Neuronal stem cell (in vitro differentiated cells): ENCODE data around the gene KCNC1.

Source experiments
- DNase-seq: peaks from one replicate; pipeline ENCODE4 v3.0.0-alpha.2; 2013; ENCODE audit warnings: low spot score
- H2AFZ ChIP-seq: one replicate; pipeline ENCODE4 v1.6.1; 2013; ENCODE audit warnings: mild to moderate bottlenecking, low read length, inconsistent platforms
- H2AK5ac ChIP-seq: 2 replicates; pipeline ENCODE4 v1.6.1; 2013; ENCODE audit warnings: low read depth, mild to moderate bottlenecking, inconsistent platforms, low read length, moderate library complexity, mixed read lengths
- H2BK120ac ChIP-seq: 2 replicates; pipeline ENCODE4 v1.6.1; 2013; ENCODE audit warnings: low read depth, mild to moderate bottlenecking, inconsistent platforms, low read length, moderate library complexity, mixed read lengths
- H2BK12ac ChIP-seq: one replicate; pipeline ENCODE4 v1.6.1; 2013; ENCODE audit warnings: low read length, inconsistent platforms
- H2BK15ac ChIP-seq: 2 replicates; pipeline ENCODE4 v1.6.1; 2013; ENCODE audit warnings: mild to moderate bottlenecking, low read length, inconsistent platforms, mixed read lengths
- H2BK5ac ChIP-seq: one replicate; pipeline ENCODE4 v1.6.1; 2013; ENCODE audit warnings: inconsistent platforms, mild to moderate bottlenecking, low read length, moderate library complexity
- H3K14ac ChIP-seq: one replicate; pipeline ENCODE4 v1.6.1; 2013; ENCODE audit warnings: low read length, inconsistent platforms
- H3K18ac ChIP-seq: 2 replicates; pipeline ENCODE4 v1.6.1; 2013; ENCODE audit warnings: low read length, inconsistent platforms
- H3K23ac ChIP-seq: 2 replicates; pipeline ENCODE4 v1.6.1; 2013; ENCODE audit warnings: low read depth, mild to moderate bottlenecking, mixed read lengths, low read length, inconsistent platforms; ENCODE audit not compliant: poor library complexity
- H3K27ac ChIP-seq: replicated peaks from 3 replicates; pipeline ENCODE4 v1.5.1; 2013; ENCODE audit warnings: low read length, inconsistent platforms
- H3K27me3 ChIP-seq, 3 experiments: 2 replicates each; pipeline ENCODE4 v1.6.1; 2013; ENCODE audit warnings: low read length in 3 of 3, mild to moderate bottlenecking in 2 of 3, inconsistent platforms in 1 of 3, low read depth in 1 of 3, mixed read lengths in 1 of 3, moderate library complexity in 1 of 3; ENCODE audit not compliant: control insufficient read depth in 3 of 3, insufficient read depth in 3 of 3
- H3K36me3 ChIP-seq, 2 donors: replicated peaks in 1 of 2; 2 replicates each; pipeline ENCODE4 v1.6.1; 2013; ENCODE audit warnings: low read length in 2 of 2; ENCODE audit not compliant: control insufficient read depth in 2 of 2, insufficient read depth in 2 of 2
- H3K4ac ChIP-seq: 2 replicates; pipeline ENCODE4 v1.6.1; 2013; ENCODE audit warnings: inconsistent platforms, mild to moderate bottlenecking, low read length, moderate library complexity
- H3K4me1 ChIP-seq, 2 donors: 1 replicate in 1 of 2; 2 replicates in 1 of 2; pipeline ENCODE4 v1.6.1; 2013; ENCODE audit warnings: low read length in 2 of 2, low read depth in 1 of 2; ENCODE audit not compliant: control insufficient read depth in 2 of 2, insufficient read depth in 1 of 2
- H3K4me2 ChIP-seq: one replicate; pipeline ENCODE4 v1.6.1; 2013; ENCODE audit warnings: mild to moderate bottlenecking, low read length, inconsistent platforms; ENCODE audit not compliant: insufficient read depth, poor library complexity, severe bottlenecking
- H3K4me3 ChIP-seq, 2 donors: 2 replicates each; pipeline ENCODE4 v1.5.1; 2013; ENCODE audit warnings: low read length in 2 of 2, mild to moderate bottlenecking in 2 of 2, inconsistent platforms in 1 of 2, moderate library complexity in 1 of 2
- H3K79me1 ChIP-seq: one replicate; pipeline ENCODE4 v1.6.1; 2013; ENCODE audit warnings: low read depth, mild to moderate bottlenecking, inconsistent platforms, low read length, moderate library complexity
- H3K9ac ChIP-seq: one replicate; pipeline ENCODE4 v1.6.1; 2013; ENCODE audit warnings: mild to moderate bottlenecking, low read depth, low read length, inconsistent platforms; ENCODE audit not compliant: poor library complexity
- H3K9me3 ChIP-seq, 2 donors: replicated peaks in 1 of 2; 2 replicates each; pipeline versions ENCODE3 to v1.6.1; 2013; ENCODE audit warnings: low read length in 2 of 2, mild to moderate bottlenecking in 2 of 2, inconsistent platforms in 1 of 2, low read depth in 1 of 2, mixed read lengths in 1 of 2, moderate library complexity in 1 of 2; ENCODE audit not compliant: control insufficient read depth in 2 of 2, insufficient read depth in 1 of 2
- H4K8ac ChIP-seq: one replicate; pipeline ENCODE4 v1.6.1; 2013; ENCODE audit warnings: low read depth, mild to moderate bottlenecking, inconsistent platforms, low read length, moderate library complexity
- H4K91ac ChIP-seq: one replicate; pipeline ENCODE4 v1.6.1; 2013; ENCODE audit warnings: low read length, low read depth, mild to moderate bottlenecking, inconsistent platforms; ENCODE audit not compliant: poor library complexity
- WGBS, 2 donors: extraction: QIAGEN DNeasy Blood & Tissue Kit; methylation state at CpG; one replicate each; pipeline ENCODE4 v1.1.7; 2013; ENCODE audit warnings: missing lambda C conversion rate in 2 of 2, mixed read lengths in 1 of 2; ENCODE audit not compliant: insufficient read length in 2 of 2, insufficient replicate concordance in 1 of 2; ENCODE audit errors: extremely low coverage in 2 of 2; 5-methylcytosine and 5-hydroxymethylcytosine counted together

The KCNC1 gene

DNA sequence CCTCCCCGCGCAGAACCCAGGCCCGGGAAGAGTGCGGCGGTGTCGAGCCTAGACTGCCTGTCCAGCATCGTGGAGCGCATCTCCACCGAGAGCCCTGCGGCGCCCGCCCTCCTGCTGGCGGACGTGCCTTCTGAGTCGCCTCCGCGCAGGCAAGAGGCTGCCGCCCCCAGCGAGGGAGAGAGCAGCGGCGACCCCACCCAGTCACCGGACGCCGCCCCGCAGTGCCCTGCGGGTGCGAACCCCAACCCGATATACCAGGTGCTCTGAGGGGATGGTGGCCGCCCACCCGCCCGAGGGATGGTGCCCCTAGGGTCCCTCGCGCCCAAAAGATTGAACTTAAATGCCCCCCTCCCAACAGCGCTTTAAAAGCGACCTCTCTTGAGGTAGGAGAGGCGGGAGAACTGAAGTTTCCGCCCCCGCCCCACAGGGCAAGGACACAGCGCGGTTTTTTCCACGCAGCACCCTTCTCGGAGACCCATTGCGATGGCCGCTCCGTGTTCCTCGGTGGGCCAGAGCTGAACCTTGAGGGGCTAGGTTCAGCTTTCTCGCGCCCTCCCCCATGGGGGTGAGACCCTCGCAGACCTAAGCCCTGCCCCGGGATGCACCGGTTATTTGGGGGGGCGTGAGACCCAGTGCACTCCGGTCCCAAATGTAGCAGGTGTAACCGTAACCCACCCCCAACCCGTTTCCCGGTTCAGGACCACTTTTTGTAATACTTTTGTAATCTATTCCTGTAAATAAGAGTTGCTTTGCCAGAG is 13.2 kb upstream of the KCNC1 start:
- peak overlapping the region; percentile 83 for H2AFZ ChIP-seq
- H3K4me2 ChIP-seq: peak overlapping the region; percentile 29
- no peak overlapping the region for H2BK5ac ChIP-seq
- peaks cover 0 to 1% of the 10 kb centered on the region in 2 donors for H3K9me3 ChIP-seq
- H3K18ac ChIP-seq: no peak overlapping the region
- no peak overlapping the region for H2BK120ac ChIP-seq
- H2AK5ac ChIP-seq: no peak overlapping the region
- peaks cover 0 to 9% of the 10 kb centered on the region in 2 donors for H3K4me1 ChIP-seq
- no peak overlapping the region for H3K4me3 ChIP-seq
- H4K91ac ChIP-seq: no peak overlapping the region
- H3K36me3 ChIP-seq: no peaks in the 10 kb centered on the region
- peak overlapping the region; percentile 42 for H3K14ac ChIP-seq
- H3K79me1 ChIP-seq: peaks cover 2% of the 10 kb centered on the region
- H2BK12ac ChIP-seq: no peak overlapping the region
- no peak for DNase-seq
- H2BK15ac ChIP-seq: no peak overlapping the region
- no peak overlapping the region for H3K27ac ChIP-seq
- no peak overlapping the region for H4K8ac ChIP-seq
- peaks cover 28 to 90% (median 68%) of the 10 kb centered on the region in 3 experiments for H3K27me3 ChIP-seq
- no peak overlapping the region for H3K4ac ChIP-seq
- peak overlapping the region; percentile 17 for H3K23ac ChIP-seq
- H3K9ac ChIP-seq: no peak overlapping the region
- WGBS, 2 donors: no CpG with 5 or more reads among the region's 56 CpGs

DNA sequence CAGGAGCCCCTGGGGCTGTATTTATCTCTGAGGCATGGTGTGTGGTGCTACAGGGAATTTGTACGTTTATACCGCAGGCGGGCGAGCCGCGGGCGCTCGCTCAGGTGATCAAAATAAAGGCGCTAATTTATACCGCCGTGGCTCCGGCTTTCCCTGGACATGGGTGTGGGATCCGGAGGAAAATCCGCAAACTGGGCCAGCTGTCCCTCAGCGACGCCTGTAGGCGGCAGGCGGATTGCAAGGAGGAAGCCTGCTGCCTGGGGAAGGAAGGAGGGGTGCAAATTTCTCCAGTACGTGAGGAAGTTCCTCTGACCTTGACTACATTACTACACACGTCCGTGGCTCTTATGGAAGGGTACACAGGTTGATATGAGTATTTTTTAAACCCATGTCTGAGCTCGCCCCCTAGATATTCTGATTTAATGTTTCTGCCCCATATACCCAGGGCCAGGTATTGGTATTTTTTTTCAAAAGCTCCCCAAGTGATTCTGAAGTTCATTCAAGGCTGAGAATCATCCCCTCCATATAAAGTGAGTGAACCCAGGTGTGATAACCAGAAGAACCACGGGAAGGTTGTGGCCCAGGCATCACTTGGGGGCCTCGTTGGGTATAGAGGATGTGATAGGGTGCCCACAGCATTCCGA is 12.5 kb upstream of the KCNC1 start:
- H2AK5ac ChIP-seq: no peak overlapping the region
- no CpG with 5 or more reads among the region's 25 CpGs for WGBS, 2 donors
- no peak overlapping the region for H2AFZ ChIP-seq
- H3K4me3 ChIP-seq: no peak overlapping the region
- peaks cover 0 to 1% of the 10 kb centered on the region in 2 donors for H3K9me3 ChIP-seq
- no peak overlapping the region for H2BK15ac ChIP-seq
- H2BK5ac ChIP-seq: no peak overlapping the region
- H3K79me1 ChIP-seq: peaks cover 2% of the 10 kb centered on the region
- no peak overlapping the region for H3K4me2 ChIP-seq
- no peak overlapping the region for H3K4ac ChIP-seq
- no peak overlapping the region for H3K18ac ChIP-seq
- no peak overlapping the region for H2BK120ac ChIP-seq
- H3K36me3 ChIP-seq: no peaks in the 10 kb centered on the region
- H3K27me3 ChIP-seq: peaks cover 28 to 87% (median 62%) of the 10 kb centered on the region in 3 experiments
- no peak overlapping the region for H3K27ac ChIP-seq
- no peak for DNase-seq
- H4K8ac ChIP-seq: no peak overlapping the region
- no peak overlapping the region for H2BK12ac ChIP-seq
- H3K4me1 ChIP-seq: peaks cover 0 to 9% of the 10 kb centered on the region in 2 donors
- H3K14ac ChIP-seq: no peak overlapping the region
- no peak overlapping the region for H3K23ac ChIP-seq
- H3K9ac ChIP-seq: no peak overlapping the region
- H4K91ac ChIP-seq: no peak overlapping the region

DNA sequence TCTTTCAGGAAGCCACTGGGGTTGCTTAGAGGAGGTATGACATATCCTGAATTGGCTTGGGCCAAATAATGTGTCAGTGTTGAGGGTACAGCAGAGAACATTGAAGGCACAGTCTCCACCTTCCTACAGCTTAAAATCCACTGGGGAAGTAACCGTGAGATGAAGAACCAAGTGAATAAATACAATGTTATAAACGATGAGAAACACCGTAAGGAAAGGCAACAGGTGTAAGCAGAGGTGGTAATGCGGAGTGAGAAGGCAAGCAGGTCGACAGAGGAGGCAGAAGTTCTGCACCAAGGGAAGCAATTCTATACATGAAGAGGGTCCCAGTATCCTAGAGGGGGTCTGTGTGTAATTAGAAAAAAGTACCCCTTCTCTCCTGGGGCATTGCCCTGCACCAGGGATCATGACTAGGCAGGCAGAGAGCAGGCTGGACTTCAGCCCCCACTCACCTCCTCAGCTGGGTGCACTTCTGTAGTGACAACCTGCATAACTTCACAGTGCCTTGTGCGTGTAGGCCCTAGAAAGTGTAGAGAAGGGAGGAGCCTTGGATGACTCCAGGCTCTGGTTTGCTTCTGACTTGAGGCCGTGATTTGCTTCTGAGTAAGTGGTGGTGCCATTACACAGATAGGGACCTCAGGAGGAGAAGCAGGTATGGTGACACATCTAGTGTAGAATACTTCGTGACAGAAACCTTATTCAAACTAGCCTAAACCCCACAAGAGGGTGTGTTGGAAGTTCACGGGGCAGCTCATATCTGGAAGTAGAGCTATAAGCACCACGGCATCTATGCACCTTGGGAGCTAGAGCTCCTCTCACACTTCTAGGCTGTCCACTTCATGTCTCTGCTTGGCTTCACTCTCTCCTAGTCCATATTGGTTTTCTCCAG is 10.3 kb upstream of the KCNC1 start:
- peaks cover 0 to 1% of the 10 kb centered on the region in 2 donors for H3K9me3 ChIP-seq
- H2BK12ac ChIP-seq: no peak overlapping the region
- H3K4ac ChIP-seq: no peak overlapping the region
- peaks cover 0 to 5% of the 10 kb centered on the region in 2 donors for H3K4me1 ChIP-seq
- no peak overlapping the region for H3K18ac ChIP-seq
- no peak overlapping the region for H3K4me3 ChIP-seq
- peaks cover 2% of the 10 kb centered on the region for H3K79me1 ChIP-seq
- no peak overlapping the region for H2BK120ac ChIP-seq
- DNase-seq: no peak
- H2BK15ac ChIP-seq: no peak overlapping the region
- H3K36me3 ChIP-seq: no peaks in the 10 kb centered on the region
- H3K27me3 ChIP-seq: peaks cover 20 to 66% (median 40%) of the 10 kb centered on the region in 3 experiments
- H3K23ac ChIP-seq: no peak overlapping the region
- no peak overlapping the region for H3K27ac ChIP-seq
- no peak overlapping the region for H3K4me2 ChIP-seq
- no peak overlapping the region for H2AK5ac ChIP-seq
- H2BK5ac ChIP-seq: no peak overlapping the region
- no peak overlapping the region for H2AFZ ChIP-seq
- WGBS, 2 donors: no CpG with 5 or more reads among the region's 10 CpGs
- H3K9ac ChIP-seq: no peak overlapping the region
- H4K91ac ChIP-seq: no peak overlapping the region
- H3K14ac ChIP-seq: no peak overlapping the region
- no peak overlapping the region for H4K8ac ChIP-seq
